HG02610 (cell line): ENCODE results near the gene ATOH8.
"Not testable (repeated sequence)": the region's sequence is repeated elsewhere in the genome, so short reads cannot be mapped to it uniquely, and the experiment has no call there.

Source experiments
- ATAC-seq: cut with Tn5 transposase; IDR thresholded peaks from one replicate; pipeline ENCODE4 v1.9.1; 2021; ENCODE audit warnings: mild to moderate bottlenecking, moderate library complexity; ENCODE audit not compliant: unreplicated experiment

The ATOH8 gene

GRCh38 chr2:85814802-85815550 is 61.2 kb downstream of the ATOH8 start:
- no peak for ATAC-seq

DNA sequence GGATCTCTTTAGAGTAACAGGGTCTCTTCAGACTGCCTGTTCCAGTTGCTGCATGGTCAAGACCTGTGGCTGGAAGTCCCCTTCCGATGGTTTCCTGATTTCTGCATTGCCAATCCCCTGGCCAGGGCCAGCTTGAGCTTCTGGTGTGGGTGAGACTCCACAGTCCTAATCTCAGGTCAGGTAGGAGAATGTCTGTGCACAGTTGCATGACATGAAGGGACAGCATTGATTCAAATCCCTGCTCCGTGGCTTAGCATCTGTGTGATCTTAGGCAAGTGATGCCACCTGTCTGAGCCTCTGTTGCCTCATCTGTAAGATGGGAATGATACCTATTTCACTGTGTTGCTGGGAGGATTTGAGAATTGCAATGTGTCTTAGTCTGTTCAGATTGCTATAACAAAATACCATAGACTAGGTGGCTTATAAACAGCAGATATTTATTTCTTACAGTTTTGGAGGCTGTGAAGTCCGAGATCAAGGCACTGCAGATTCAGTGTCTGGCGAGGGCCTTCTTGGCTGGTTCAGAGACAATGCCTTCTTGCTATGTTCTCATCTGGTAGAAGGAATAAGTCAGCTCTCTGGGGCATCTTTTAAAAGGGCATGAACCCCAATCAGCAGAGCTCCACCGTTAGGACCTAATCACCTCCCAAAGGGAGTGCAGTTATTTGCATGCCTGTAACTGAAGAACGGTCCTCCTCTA is 66.2 kb downstream of the ATOH8 start:
- ATAC-seq = no peak

DNA sequence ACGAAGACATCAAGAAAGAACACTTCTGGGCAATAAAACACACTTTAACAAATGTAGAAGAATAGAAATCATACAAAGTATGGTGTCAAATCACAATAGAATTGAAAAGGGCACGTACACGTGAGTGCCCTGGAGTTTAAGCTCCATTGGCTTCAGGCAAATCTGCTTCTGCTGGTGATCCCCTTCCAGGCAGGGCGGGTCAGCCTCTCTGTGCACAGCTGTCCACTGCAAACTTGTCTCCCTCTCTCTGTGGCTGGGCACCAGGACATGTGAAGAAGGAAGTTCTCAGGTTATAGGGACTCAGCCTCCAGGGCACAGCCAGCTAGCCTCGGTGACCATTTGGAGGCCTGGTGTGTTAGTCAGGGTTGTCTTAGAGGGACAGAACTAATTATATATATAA is 69.0 kb downstream of the ATOH8 start:
- no peak for ATAC-seq

DNA sequence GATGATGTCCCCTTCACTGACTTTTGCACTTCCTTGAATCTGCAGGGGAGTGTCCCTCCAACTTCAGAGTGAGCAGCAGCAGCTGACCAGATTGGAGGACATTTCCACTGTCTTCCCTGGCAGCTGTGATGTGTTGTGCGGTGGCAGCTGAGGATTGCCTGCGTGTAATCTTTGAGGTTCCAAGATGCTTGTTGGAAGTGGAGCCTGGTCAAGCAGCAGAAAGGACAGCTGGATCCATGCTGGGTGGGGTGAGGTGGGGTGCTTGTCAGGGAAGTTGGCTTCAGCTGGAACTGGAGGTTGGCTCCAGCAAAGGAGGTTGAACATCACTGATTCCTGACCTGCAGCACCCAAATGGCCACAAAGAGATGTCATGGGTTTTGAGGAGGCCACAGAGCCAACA is 70.2 kb downstream of the ATOH8 start:
- no peak for ATAC-seq

DNA sequence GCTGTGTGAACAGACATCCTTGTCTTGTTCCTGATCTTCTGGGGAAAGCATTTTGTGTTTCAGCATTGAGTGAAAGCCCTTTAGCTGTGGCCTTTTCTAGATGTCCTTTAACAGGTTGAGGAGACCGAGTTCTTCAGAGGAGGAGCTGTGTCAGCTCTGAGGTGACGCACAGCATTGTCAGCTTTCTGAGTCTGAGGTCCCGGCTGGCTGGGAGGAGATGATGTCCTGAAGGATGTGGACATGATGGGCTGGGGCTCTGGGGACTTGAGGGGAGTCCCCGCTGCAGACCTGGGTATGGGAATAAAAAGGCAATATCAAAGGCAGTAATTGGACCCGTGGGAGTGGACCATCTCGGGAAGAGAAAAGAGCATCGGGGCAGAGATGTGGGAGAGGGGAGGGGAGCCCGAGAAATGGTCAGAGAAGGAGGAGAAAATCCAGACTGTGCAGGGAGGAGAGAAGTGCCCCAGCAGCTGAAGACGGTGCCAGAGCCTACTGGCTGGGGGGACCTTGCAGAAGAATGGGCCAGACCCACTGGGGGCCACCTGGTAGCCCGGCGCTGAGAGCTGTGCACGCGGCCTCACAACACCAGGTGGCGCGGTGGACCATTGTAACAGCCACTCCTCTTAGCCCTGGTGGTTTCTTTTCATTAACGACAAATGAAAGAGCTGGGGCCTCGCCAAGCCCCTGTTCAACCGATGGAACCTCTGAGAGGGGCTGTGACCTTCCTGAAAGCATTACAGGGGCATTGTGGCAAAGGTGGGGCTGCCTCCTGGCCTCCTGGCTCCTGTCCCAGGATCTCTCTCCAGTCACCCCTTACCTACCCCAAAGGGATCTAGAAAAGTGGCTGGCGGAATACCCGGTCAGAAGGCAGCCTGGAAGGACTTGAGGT is 73.4 kb downstream of the ATOH8 start:
- peak; percentile 71 for ATAC-seq

- ATAC-seq = no peak
Measured at GRCh38 chr2:85827879-85828569, 74.2 kb downstream of the ATOH8 start.

- ATAC-seq = no peak
Measured at GRCh38 chr2:85828725-85829124, 74.9 kb downstream of the ATOH8 start.

DNA sequence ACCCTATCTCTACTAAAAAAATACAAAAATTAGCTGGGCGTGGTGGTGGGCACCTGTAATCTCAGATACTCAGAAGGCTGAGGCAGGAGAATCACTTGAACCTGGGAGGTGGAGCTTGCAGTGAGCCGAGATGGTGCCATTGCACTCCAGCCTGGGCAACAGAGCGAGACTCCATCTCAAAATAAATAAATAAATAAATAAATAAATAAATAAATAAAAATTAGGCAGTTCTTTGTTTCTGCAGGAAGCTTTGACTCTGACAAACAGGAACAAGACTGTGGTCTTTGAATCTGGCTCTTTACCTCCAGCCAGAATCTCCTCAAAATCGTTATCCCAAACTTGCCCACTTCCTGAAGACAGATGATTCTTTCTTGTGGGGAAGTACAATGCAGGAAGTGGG is 75.6 kb downstream of the ATOH8 start:
- ATAC-seq = not testable (repeated sequence)

DNA sequence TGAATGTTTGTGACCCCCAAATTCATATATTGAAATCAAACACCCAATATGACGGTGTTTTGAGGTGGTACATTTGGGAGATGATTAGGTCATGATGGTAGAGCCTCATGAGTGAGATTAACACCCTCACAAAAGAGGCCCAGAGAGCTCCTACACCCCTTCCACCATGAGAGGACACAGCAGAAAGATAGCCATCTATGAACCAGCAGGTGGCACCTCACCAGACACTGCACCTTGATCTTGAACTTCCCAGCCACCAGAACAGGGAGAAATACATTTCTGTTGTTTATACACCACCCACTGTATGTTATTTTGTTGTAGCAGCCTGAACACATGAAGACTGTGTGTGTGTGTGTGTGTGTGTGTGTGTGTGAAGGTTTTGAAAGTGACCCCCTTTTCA is 76.9 kb downstream of the ATOH8 start:
- ATAC-seq = no peak

GRCh38 chr2:85831735-85832134 is 77.9 kb downstream of the ATOH8 start:
- peak; percentile 76 for ATAC-seq

DNA sequence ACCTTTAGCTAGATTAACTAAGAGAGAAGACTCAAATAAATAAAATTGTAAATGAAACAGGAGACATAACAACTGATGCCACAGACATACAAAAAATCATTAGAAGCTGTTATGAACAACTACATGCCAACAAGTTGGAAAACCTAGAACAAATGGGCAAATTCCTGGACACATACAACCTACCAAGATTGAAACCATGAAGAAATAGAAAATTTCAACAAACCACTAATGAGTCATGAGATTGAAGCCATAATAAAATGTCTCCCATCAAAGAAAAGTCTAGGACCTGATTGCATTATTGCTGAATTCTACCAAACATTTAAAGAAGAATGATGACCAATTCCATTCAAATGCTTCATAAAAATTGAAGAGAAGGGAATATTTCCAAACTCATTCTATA is 80.7 kb downstream of the ATOH8 start:
- ATAC-seq = no peak
